K562 (cell line): Measurements from ENCODE around the gene MSI1. TPM values are rescaled to one million over a fixed set of nuclear protein-coding genes. Genes with fewer than 3 reads are reported as not detected.

Experiments
- ATAC-seq: fragments of 200-7000 bp; cut with Tn5 transposase; 3 replicates; pipeline ENCODE4 v1.9.1; 2020; ENCODE audit warnings: moderate library complexity
- BruUV-seq: library from RNA; stranded (reverse); fragments of 400-500 nt; replicated peaks from 2 replicates; lab custom pipeline; 2021; lab: Mats Ljungman, UMichigan
- CTCF ChIA-PET: fragments of 300-600 bp; formaldehyde crosslinking; extraction: SDS; loops from one replicate; lab custom pipeline; 2021; ENCODE audit warnings: low intra/inter-chr PET ratio; lab: Yijun Ruan, JAX
- POLR2A ChIA-PET: fragments of 300-600, 350-650 bp; sonication (Branson Sonifier 250); formaldehyde crosslinking; extraction: SDS; loops from one replicate; lab custom pipeline; 2021; ENCODE audit warnings: antibody characterized with exemption, inconsistent platforms; lab: Yijun Ruan, JAX
- DNase-seq, 4 experiments: peaks; one replicate each; pipeline versions ENCODE4 v3.0.0 to v3.0.0-alpha.2; 2011 to 2018; ENCODE audit warnings: low spot score in 3 of 4, mixed read lengths in 3 of 4; ENCODE audit errors: extremely low read depth in 1 of 4
- FAIRE-seq: peaks from 2 replicates; lab custom pipeline; 2011; peaks lifted over from hg19 to GRCh38; lab: Jason Lieb, UNC
- H2AFZ ChIP-seq: 2 replicates; pipeline ENCODE4 v1.6.0; 2011; ENCODE audit warnings: low read depth, low read length, control low read depth, inconsistent platforms
- H3K27ac ChIP-seq: fragments of 200-600 bp; 3 replicates; pipeline ENCODE4 v1.8.0; 2011; ENCODE audit warnings: low read depth, mild to moderate bottlenecking, control low read depth, inconsistent platforms, low read length, moderate library complexity, mixed read lengths; ENCODE audit errors: extremely low read depth
- H3K27me3 ChIP-seq, 2 experiments: fragments of 300-600 bp in 1 of 2; 2 replicates in 1 of 2; 3 replicates in 1 of 2; pipeline versions ENCODE4 v1.6.0 to v1.8.0; 2011; ENCODE audit warnings: inconsistent platforms in 2 of 2, low read length in 2 of 2, mild to moderate bottlenecking in 1 of 2, mixed read lengths in 1 of 2, moderate library complexity in 1 of 2; ENCODE audit not compliant: control insufficient read depth in 2 of 2, insufficient read depth in 2 of 2
- H3K36me3 ChIP-seq: fragments of 300-600 bp; 3 replicates; pipeline ENCODE4 v1.8.0; 2011; ENCODE audit warnings: mild to moderate bottlenecking, low read length, inconsistent platforms; ENCODE audit not compliant: control insufficient read depth, insufficient read depth
- H3K4me1 ChIP-seq, 2 experiments: fragments of 200-600 bp in 1 of 2; replicated peaks in 1 of 2; 2 replicates in 1 of 2; 3 replicates in 1 of 2; pipeline versions ENCODE4 v1.5.1 to v1.8.0; 2011; ENCODE audit warnings: inconsistent platforms in 2 of 2, low read length in 2 of 2, mild to moderate bottlenecking in 1 of 2, mixed read lengths in 1 of 2, moderate library complexity in 1 of 2; ENCODE audit not compliant: control insufficient read depth in 2 of 2, insufficient read depth in 2 of 2
- H3K4me2 ChIP-seq: 2 replicates; pipeline ENCODE4 v1.6.1; 2011; ENCODE audit warnings: low read length, control low read depth, inconsistent platforms, mixed read lengths; ENCODE audit not compliant: insufficient read depth
- H3K4me3 ChIP-seq: fragments of 200-600 bp; sonication (generic), shearing (Covaris generic); 2 replicates; pipeline ENCODE4 v1.5.1; 2016; ENCODE audit warnings: control low read depth, inconsistent platforms
- H3K79me2 ChIP-seq: fragments of 200-600 bp; 3 replicates; pipeline ENCODE4 v1.8.0; 2011; ENCODE audit warnings: low read length, inconsistent platforms; ENCODE audit not compliant: control insufficient read depth, insufficient read depth
- H3K9ac ChIP-seq, 2 experiments: 2 replicates each; pipeline versions ENCODE4 v1.6.0 to v1.6.1; 2011; ENCODE audit warnings: low read depth in 2 of 2, low read length in 2 of 2, control low read depth in 1 of 2, inconsistent platforms in 1 of 2, mild to moderate bottlenecking in 1 of 2, mixed read lengths in 1 of 2; ENCODE audit not compliant: insufficient read depth in 1 of 2
- H3K9me1 ChIP-seq: one replicate; pipeline ENCODE4 v1.6.0; 2011; ENCODE audit warnings: inconsistent platforms, mild to moderate bottlenecking, low read length, moderate library complexity; ENCODE audit not compliant: control insufficient read depth, insufficient read depth
- H3K9me3 ChIP-seq: replicated peaks from 2 replicates; pipeline ENCODE4 v1.5.1; 2011; ENCODE audit warnings: low read depth, low read length, inconsistent platforms; ENCODE audit not compliant: control insufficient read depth, insufficient read depth
- H4K20me1 ChIP-seq: replicated peaks from 2 replicates; pipeline ENCODE4 v1.6.1; 2011; ENCODE audit warnings: low read length, inconsistent platforms, mixed read lengths; ENCODE audit not compliant: control insufficient read depth, insufficient read depth
- CEBPB ChIP-seq: fragments of 450-650 bp; IDR thresholded peaks from 2 replicates; pipeline ENCODE4 v1.6.1; 2016; ENCODE audit warnings: missing genetic modification characterization, missing compliant biosample characterization
- FOXA1 ChIP-seq: fragments of 450-650 bp; IDR thresholded peaks from 2 replicates; pipeline ENCODE4 v1.6.1; 2016; ENCODE audit warnings: mild to moderate bottlenecking, borderline replicate concordance
- MAFF ChIP-seq: IDR thresholded peaks from 2 replicates; pipeline ENCODE4 v1.6.1; 2012; ENCODE audit warnings: low read length, improper control_type of control experiment
- POLR2A ChIP-seq: fragments of 450-650 bp; conservative IDR thresholded peaks from 2 replicates; pipeline ENCODE4 v1.6.1; 2016
- SNIP1 ChIP-seq: fragments of 450-650 bp; IDR thresholded peaks from 2 replicates; pipeline ENCODE4 v1.7.1; 2017; ENCODE audit warnings: low read depth, mild to moderate bottlenecking
- ZBTB2 ChIP-seq: fragments of 450-650 bp; IDR thresholded peaks from 2 replicates; pipeline ENCODE4 v1.6.1; 2016; ENCODE audit warnings: antibody characterized with exemption
- ZNF197 ChIP-seq: fragments of 200-800 bp; sonication (Bioruptor generic); IDR thresholded peaks from 2 replicates; pipeline ENCODE4 v1.6.1; 2016; ENCODE audit warnings: low read depth, missing genetic modification characterization, missing compliant biosample characterization
- WGBS: fragments of 100-300 bp; shearing (Covaris generic); methylation state at CpG from one replicate; pipeline ENCODE4 v1.1.6; 2016; ENCODE audit warnings: low coverage, mixed read lengths; ENCODE audit not compliant: insufficient coverage; ENCODE audit errors: missing lambda C conversion rate; 5-methylcytosine and 5-hydroxymethylcytosine counted together
- in situ Hi-C: fragments of 300-500 bp; cut with MboI; formaldehyde crosslinking; loops from 4 replicates; pipeline ENCODE4 v1.15.0; 2018; ENCODE audit warnings: inconsistent platforms, mixed read lengths
- intact Hi-C: fragments of 100-400 bp; cut with micrococcal nuclease; formaldehyde crosslinking; loops from 2 replicates; pipeline ENCODE4 v1.14.2; 2022
- polyA plus RNA-seq, 8 experiments: library from polyadenylated mRNA; depleted of rRNA in 4 of 8; stranded (reverse) in 5 of 8; unstranded in 3 of 8; fragments of >200 nt; fragmentation: Nextera tagmentation in 2 of 8; fragmentation: Illumina TruSeq in 1 of 8; extraction: Ambion mirVana in 2 of 8; extraction: Trizol in 1 of 8; gene quantifications; 2 replicates each; pipeline versions ENCODE4 v1.2.1 to v1.2.3, GENCODE V29; 2011 to 2014; ENCODE audit warnings: inconsistent platforms in 1 of 8, missing spikeins in 1 of 8
- total RNA-seq, 7 experiments: library from RNA; depleted of rRNA in 6 of 7; stranded (reverse); fragments of >200 nt in 6 of 7; fragmentation: Illumina TruSeq in 2 of 7; extraction: Trizol in 2 of 7; gene quantifications; 2 replicates each; pipeline versions ENCODE4 v1.2.1 to v1.2.3, GENCODE V29; 2011 to 2021; ENCODE audit warnings: low replicate concordance in 1 of 7

The MSI1 gene
- total and polyA plus RNA-seq, 9 of the 15 experiments (the other 6 are each of a cell fraction or from before 2014, with no cell fraction given), result 0.16 TPM; not detected in 8

- H3K27ac ChIP-seq, result no peak overlapping the region
- ChIA-PET CTCF (no interaction called here), POLR2A (interaction anchor here (0.7 kb wide), 1 partner anchor 686 kb away, joined by 3 read pairs; no protein-coding TSS in a partner anchor)
- TF ChIP-seq POLR2A (no peak), CEBPB (no peak), ZNF197 (CRISPR knock-in tag) (no peak), MAFF (no peak), ZBTB2 (no peak), FOXA1 (no peak), SNIP1 (no peak)
- H3K9me1 ChIP-seq, result no peaks in the 10 kb centered on the region
- no peaks in the 10 kb centered on the region for H3K36me3 ChIP-seq
- H3K27me3 ChIP-seq, result peaks cover 19 to 22% of the 10 kb centered on the region in 2 experiments; a peak in 4 of 5 replicates
- no peaks in the 10 kb centered on the region for H3K79me2 ChIP-seq
- ATAC-seq (no peak), FAIRE-seq (no peak), DNase-seq (no peak)
- BruUV-seq, result no TSS peak
- intact Hi-C loops, result no loop called here
- no peak overlapping the region for H3K4me3 ChIP-seq
- no peak overlapping the region for H2AFZ ChIP-seq
- H4K20me1 ChIP-seq, result no peaks in the 10 kb centered on the region
- in situ Hi-C loops, result no loop called here
- H3K9me3 ChIP-seq, result no peaks in the 10 kb centered on the region
- WGBS, result 3% methylated on average over 5 of the region's 5 CpGs
- H3K9ac ChIP-seq, result no peak overlapping the region
- H3K4me1 ChIP-seq, result peaks cover 12 to 17% of the 10 kb centered on the region in 2 experiments
- H3K4me2 ChIP-seq, result no peak overlapping the region
These were observed 8.1 kb upstream of the MSI1 start for GRCh38 chr12:120376934-120377572.
